Stomach (tissue), 9 donors: ENCODE results near the gene TNS3. TPM values are rescaled to one million over a fixed set of nuclear protein-coding genes. Genes with fewer than 3 reads are reported as not detected.

Experiments used
- DNase-seq, 2 donors: peaks; one replicate each; pipeline versions ENCODE4 v3.0.0 to v3.0.0-alpha.2; 2013 to 2019
- H3K27ac ChIP-seq, 5 donors: fragments of 200-600 bp in 4 of 5; sonication (generic) in 4 of 5; one replicate each; pipeline ENCODE4 v1.5.1; 2013 to 2019; ENCODE audit warnings: mild to moderate bottlenecking in 1 of 5, moderate library complexity in 1 of 5
- H3K27me3 ChIP-seq, 3 donors: fragments of 200-600 bp; sonication (generic); one replicate each; pipeline ENCODE4 v1.5.1; 2017 to 2019; ENCODE audit warnings: mixed run types in 1 of 3
- H3K36me3 ChIP-seq, 4 donors: fragments of 200-600 bp; sonication (generic); 1 replicate in 3 of 4; 2 replicates in 1 of 4; pipeline ENCODE4 v1.5.1; 2016 to 2019
- H3K4me1 ChIP-seq, 4 donors: fragments of 200-600 bp; sonication (generic); one replicate each; pipeline ENCODE4 v1.5.1; 2016 to 2019
- H3K4me3 ChIP-seq, 4 donors: fragments of 200-600 bp; sonication (generic) in 3 of 4; one replicate each; pipeline ENCODE4 v1.5.1; 2016 to 2019; ENCODE audit warnings: mild to moderate bottlenecking in 1 of 4
- H3K9me3 ChIP-seq, 4 donors: fragments of 200-600 bp; sonication (generic); one replicate each; pipeline ENCODE4 v1.5.1; 2016 to 2019
- CTCF ChIP-seq, 7 experiments: fragments of 450-650 bp in 4 of 7; fragments of 200-600 bp in 3 of 7; sonication (generic) in 3 of 7; IDR thresholded peaks; one replicate each; pipeline ENCODE4 v1.5.1; 2016 to 2019; ENCODE audit warnings: antibody characterized with exemption in 7 of 7, control low read depth in 2 of 7, mild to moderate bottlenecking in 1 of 7
- EP300 ChIP-seq: sonication (generic); formaldehyde crosslinking; IDR thresholded peaks from one replicate; pipeline ENCODE4 v1.6.1; 2017; ENCODE audit warnings: antibody characterized with exemption
- POLR2A ChIP-seq, 4 donors: fragments of 450-650 bp; IDR thresholded peaks; one replicate each; pipeline ENCODE4 v1.6.1; 2016; ENCODE audit warnings: antibody characterized with exemption in 4 of 4, control low read depth in 2 of 4, mild to moderate bottlenecking in 1 of 4, moderate library complexity in 1 of 4
- POLR2AphosphoS5 ChIP-seq, 3 donors: sonication (generic); formaldehyde crosslinking; IDR thresholded peaks; one replicate each; pipeline ENCODE4 v1.6.1; 2016; ENCODE audit warnings: antibody characterized with exemption in 3 of 3
- WGBS, 5 donors: extraction: QIAGEN DNeasy Blood & Tissue Kit in 3 of 5; methylation state at CpG; one replicate each; pipeline versions ENCODE4 v1.1.5 to v1.1.7; 2013 to 2018; 5-methylcytosine and 5-hydroxymethylcytosine counted together
- intact Hi-C: fragments of 100-400 bp; cut with DNase I; formaldehyde crosslinking; loops from one replicate; pipeline ENCODE4 v1.15.1; 2023; ENCODE audit warnings: low total_unique reads
- polyA plus RNA-seq, 3 donors: library from polyadenylated mRNA; stranded (reverse); fragments of 200-250 nt; gene quantifications; one replicate each; pipeline ENCODE4 v1.2.3, GENCODE V29; 2013
- total RNA-seq, 5 donors: library from RNA; depleted of rRNA; stranded (reverse); fragments of >200 nt; gene quantifications; one replicate each; pipeline versions ENCODE4 v1.1.0 to v1.2.3, GENCODE V29; 2014 to 2016
- donor health status: healthy with polysubstance abuse.
- donor health status: Bipolar disorder and iron deficiency.
- donor health status: healthy.

Gene TNS3
- total and polyA plus RNA-seq, 8 donors = 10.0 to 105 (median 41.0) TPM

GRCh38 chr7:47490501-47491265 is 91.2 kb downstream of the TNS3 start:
- peaks cover 55 to 78% (median 69%) of the 10 kb centered on the region in 4 donors for H3K4me1 ChIP-seq
- intact Hi-C loops = no loop called here
- WGBS, 5 donors = 86 to 93% (median 93%) methylated on average over 24 of the region's 24 CpGs

GRCh38 chr7:47489624-47490023 is 92.3 kb downstream of the TNS3 start:
- no peaks in the 10 kb centered on the region for H3K9me3 ChIP-seq
- TF ChIP-seq CTCF (IDR thresholded peaks at IDR 0.05) (no peak), POLR2AphosphoS5 (IDR thresholded peaks at IDR 0.05) (no peak), POLR2A (IDR thresholded peaks at IDR 0.05) (no peak), EP300 (no peak)
- H3K4me3 ChIP-seq = no peak overlapping the region
- intact Hi-C loops = no loop called here
- DNase-seq = no peak
- H3K27ac ChIP-seq = peak overlapping the region; percentile 40 to 89 (median 83)
- H3K4me1 ChIP-seq = peaks cover 61 to 78% (median 69%) of the 10 kb centered on the region in 4 donors
- WGBS, 5 donors = 78 to 89% (median 79%) methylated on average over 7 of the region's 7 CpGs
- no peaks in the 10 kb centered on the region for H3K36me3 ChIP-seq
- H3K27me3 ChIP-seq = no peaks in the 10 kb centered on the region

More at GRCh38 chr7:47490501-47491265, 91.2 kb downstream of the TNS3 start:
- no peak overlapping the region for H3K4me3 ChIP-seq
- DNase-seq = no peak
- TF ChIP-seq POLR2AphosphoS5 (IDR thresholded peaks at IDR 0.05) = no peak
- TF ChIP-seq POLR2A (IDR thresholded peaks at IDR 0.05) = no peak
- TF ChIP-seq EP300 = no peak
- TF ChIP-seq CTCF (IDR thresholded peaks at IDR 0.05) = no peak
- no peaks in the 10 kb centered on the region for H3K9me3 ChIP-seq
- peak overlapping the region in 1 of 5 donors; percentile 39 for H3K27ac ChIP-seq
- H3K27me3 ChIP-seq = no peaks in the 10 kb centered on the region
- no peaks in the 10 kb centered on the region for H3K36me3 ChIP-seq

- Histone ChIP-seq H3K36me3 (no peaks in the 10 kb centered on the region), H3K4me1 (peaks cover 59 to 78% (median 69%) of the 10 kb centered on the region in 4 donors), H3K27me3 (no peaks in the 10 kb centered on the region), H3K27ac (peak overlapping the region; percentile 66 to 89 (median 83)), H3K4me3 (no peak overlapping the region), H3K9me3 (no peaks in the 10 kb centered on the region)
- WGBS, 5 donors = 52 to 85% (median 77%) methylated on average over 8 of the region's 8 CpGs
- intact Hi-C loops = no loop called here
- TF ChIP-seq POLR2A (IDR thresholded peaks at IDR 0.05) = no peak
- TF ChIP-seq EP300 = no peak
- TF ChIP-seq CTCF (IDR thresholded peaks at IDR 0.05) = no peak
- TF ChIP-seq POLR2AphosphoS5 (IDR thresholded peaks at IDR 0.05) = no peak
- DNase-seq = no peak
These were observed 93.0 kb downstream of the TNS3 start for GRCh38 chr7:47488969-47489342.

- H3K27ac ChIP-seq = peak overlapping the region; percentile 66 to 89 (median 83)
- DNase-seq = no peak
- H3K4me1 ChIP-seq = peaks cover 62 to 78% (median 70%) of the 10 kb centered on the region in 4 donors
- no peaks in the 10 kb centered on the region for H3K36me3 ChIP-seq
- no peaks in the 10 kb centered on the region for H3K27me3 ChIP-seq
- TF ChIP-seq CTCF (IDR thresholded peaks at IDR 0.05) = no peak
- TF ChIP-seq POLR2A (IDR thresholded peaks at IDR 0.05) = no peak
- no peak for TF ChIP-seq EP300
- TF ChIP-seq POLR2AphosphoS5 (IDR thresholded peaks at IDR 0.05) = no peak
- WGBS, 5 donors = 61 to 74% (median 62%) methylated on average over 12 of the region's 12 CpGs
- no peak overlapping the region for H3K4me3 ChIP-seq
- intact Hi-C loops = no loop called here
- H3K9me3 ChIP-seq = no peaks in the 10 kb centered on the region
These were observed 93.5 kb downstream of the TNS3 start for GRCh38 chr7:47488201-47488968.
